GM12891 (cell line): Measurements from ENCODE around the gene AQP5.

Source experiments
- DNase-seq: peaks from one replicate; pipeline ENCODE4 v3.0.0; 2011; ENCODE audit warnings: low spot score; ENCODE audit not compliant: insufficient read length
- FAIRE-seq: peaks from 2 replicates; lab custom pipeline; 2011; peaks lifted over from hg19 to GRCh38; lab: Jason Lieb, UNC
- PAX5 ChIP-seq: IDR thresholded peaks from 2 replicates; pipeline ENCODE4 v1.6.1; 2011; ENCODE audit warnings: low read length, moderate library complexity, mild to moderate bottlenecking; ENCODE audit not compliant: insufficient read depth, severe bottlenecking
- POLR2A ChIP-seq: IDR thresholded peaks from 2 replicates; pipeline ENCODE4 v1.6.1; 2011; ENCODE audit warnings: low read depth, low read length, control low read depth
- POLR2AphosphoS5 ChIP-seq: IDR thresholded peaks from 2 replicates; pipeline ENCODE4 v1.6.1; 2011; ENCODE audit warnings: low read depth, low read length, control low read depth
- POU2F2 ChIP-seq: IDR thresholded peaks from 2 replicates; pipeline ENCODE4 v1.6.1; 2011; ENCODE audit warnings: low read depth, mild to moderate bottlenecking, control low read depth, low read length, moderate library complexity
- SPI1 ChIP-seq: IDR thresholded peaks from 2 replicates; pipeline ENCODE4 v1.6.1; 2011; ENCODE audit warnings: low read depth, low read length, control low read depth
- TAF1 ChIP-seq: IDR thresholded peaks from 2 replicates; pipeline ENCODE4 v1.6.1; 2011; ENCODE audit warnings: low read depth, low read length, control low read depth

Gene AQP5

GRCh38 chr12:49950273-49951251 is 11.1 kb upstream of the AQP5 start, which contains the start of gene AQP2:
Gene AQP2 (plus strand): TSS chr12:49950737. CDS start chr12:49950831, 94 bp downstream.
- DNase-seq (no peak), FAIRE-seq (no peak)
- TF ChIP-seq POU2F2 = no peak
- TF ChIP-seq TAF1 = no peak
- TF ChIP-seq SPI1 = no peak

- no peak for FAIRE-seq
- no peak for DNase-seq
- TF ChIP-seq PAX5 = no peak
- no peak for TF ChIP-seq POLR2A
- TF ChIP-seq POU2F2 = no peak
- no peak for TF ChIP-seq SPI1
- no peak for TF ChIP-seq TAF1
- no peak for TF ChIP-seq POLR2AphosphoS5
These were observed 10.0 kb upstream of the AQP5 start for GRCh38 chr12:49951411-49952240.

- no peak for FAIRE-seq
- DNase-seq = no peak
- TF ChIP-seq TAF1 (no peak), POLR2A (no peak), PAX5 (no peak), SPI1 (no peak), POLR2AphosphoS5 (no peak), POU2F2 (no peak)
These were observed 9.1 kb upstream of the AQP5 start for GRCh38 chr12:49952391-49953055.

- no peak for DNase-seq
These were observed 8.5 kb upstream of the AQP5 start for GRCh38 chr12:49953151-49953550.

GRCh38 chr12:49953961-49954846 is 7.5 kb upstream of the AQP5 start:
- no peak for FAIRE-seq
- no peak for TF ChIP-seq PAX5
- no peak for TF ChIP-seq POLR2AphosphoS5
- TF ChIP-seq SPI1 = no peak
- TF ChIP-seq POU2F2 = no peak
- no peak for TF ChIP-seq POLR2A
- TF ChIP-seq TAF1 = no peak

More at GRCh38 chr12:49953151-49953550, 8.5 kb upstream of the AQP5 start:
- TF ChIP-seq TAF1 = no peak
- no peak for TF ChIP-seq POLR2A
- no peak for TF ChIP-seq POU2F2
- no peak for TF ChIP-seq SPI1
- TF ChIP-seq PAX5 = no peak
- TF ChIP-seq POLR2AphosphoS5 = no peak
- FAIRE-seq = no peak

GRCh38 chr12:49954863-49955830 is 6.5 kb upstream of the AQP5 start:
- DNase-seq (no peak), FAIRE-seq (no peak)
- no peak for TF ChIP-seq SPI1

More at GRCh38 chr12:49953961-49954846, 7.5 kb upstream of the AQP5 start:
- DNase-seq = no peak

GRCh38 chr12:49955899-49956662 is 5.6 kb upstream of the AQP5 start:
- DNase-seq = no peak
- TF ChIP-seq PAX5 = no peak
- no peak for FAIRE-seq
